Loucy (cell line): ENCODE results near the gene HOXA10.

Experiments used
- H2AFZ ChIP-seq: fragments of 200-600 bp; sonication (generic); 2 replicates; pipeline ENCODE4 v1.6.0; 2016; ENCODE audit warnings: antibody characterized with exemption, mild to moderate bottlenecking, low read length, moderate library complexity
- H3F3A ChIP-seq: fragments of 200-600 bp; 2 replicates; pipeline ENCODE4 v1.6.0; 2016; ENCODE audit warnings: antibody characterized with exemption, low read depth, mild to moderate bottlenecking
- H3K27me3 ChIP-seq: fragments of 200-600 bp; sonication (generic); 2 replicates; pipeline ENCODE4 v1.6.1; 2014; ENCODE audit warnings: low read length, mild to moderate bottlenecking; ENCODE audit not compliant: insufficient read depth, poor library complexity, severe bottlenecking
- H3K36me3 ChIP-seq: fragments of 200-600 bp; sonication (generic); 2 replicates; pipeline ENCODE4 v1.6.1; 2016; ENCODE audit warnings: low read length; ENCODE audit not compliant: insufficient read depth
- H3K4me1 ChIP-seq: fragments of 200-600 bp; sonication (generic); 2 replicates; pipeline ENCODE4 v1.5.1; 2014; ENCODE audit warnings: low read length, mild to moderate bottlenecking; ENCODE audit not compliant: insufficient read depth, poor library complexity, severe bottlenecking
- H3K4me2 ChIP-seq: fragments of 200-600 bp; sonication (generic); 2 replicates; pipeline ENCODE4 v1.6.0; 2014; ENCODE audit warnings: antibody characterized with exemption, low read length, low read depth, mild to moderate bottlenecking; ENCODE audit not compliant: poor library complexity, severe bottlenecking
- H3K4me3 ChIP-seq: fragments of 200-600 bp; sonication (generic); 2 replicates; pipeline ENCODE4 v1.5.1; 2014; ENCODE audit warnings: low read length, mild to moderate bottlenecking, mixed read lengths; ENCODE audit not compliant: poor library complexity, severe bottlenecking
- H3K79me2 ChIP-seq: fragments of 200-600 bp; sonication (generic); 2 replicates; pipeline ENCODE4 v1.6.1; 2014; ENCODE audit warnings: low read length; ENCODE audit not compliant: insufficient read depth
- H3K9ac ChIP-seq: fragments of 200-600 bp; sonication (generic); 2 replicates; pipeline ENCODE4 v1.6.0; 2014; ENCODE audit warnings: mild to moderate bottlenecking, low read depth, low read length, moderate library complexity; ENCODE audit not compliant: poor library complexity, severe bottlenecking
- H3K9me2 ChIP-seq: fragments of 200-600 bp; sonication (generic); replicated peaks from 2 replicates; pipeline ENCODE4 v1.6.1; 2016; ENCODE audit warnings: low read depth, low read length, mixed read lengths
- H3K9me3 ChIP-seq: fragments of 200-600 bp; sonication (generic); 2 replicates; pipeline ENCODE4 v1.6.1; 2014; ENCODE audit warnings: mild to moderate bottlenecking, antibody characterized with exemption, low read length, low read depth; ENCODE audit not compliant: insufficient read depth
- H4K20me1 ChIP-seq: fragments of 200-600 bp; sonication (generic); 2 replicates; pipeline ENCODE4 v1.6.0; 2014; ENCODE audit warnings: antibody characterized with exemption, low read length, mild to moderate bottlenecking; ENCODE audit not compliant: insufficient read depth, poor library complexity, severe bottlenecking
- CTCF ChIP-seq: fragments of 200-600 bp; sonication (generic); conservative IDR thresholded peaks from 2 replicates; pipeline ENCODE4 v1.5.1; 2014; ENCODE audit warnings: mild to moderate bottlenecking, antibody characterized with exemption, low read length
- EZH2phosphoT487 ChIP-seq: fragments of 200-600 bp; IDR thresholded peaks from 2 replicates; pipeline ENCODE4 v1.6.1; 2018; ENCODE audit warnings: antibody characterized with exemption, mild to moderate bottlenecking, moderate library complexity, borderline replicate concordance

Gene HOXA10

GRCh38 chr7:27209933-27210440 lies 35.9 kb upstream of the HOXA10 start:
- no peaks in the 10 kb centered on the region for H3K79me2 ChIP-seq
- H3K27me3 ChIP-seq: no peaks in the 10 kb centered on the region
- H3K36me3 ChIP-seq: no peaks in the 10 kb centered on the region
- no peaks in the 10 kb centered on the region for H3K4me1 ChIP-seq
- TF ChIP-seq CTCF (no peak), EZH2phosphoT487 (no peak)
- no peak overlapping the region for H2AFZ ChIP-seq
- no peak overlapping the region for H3K4me2 ChIP-seq
- H4K20me1 ChIP-seq: no peaks in the 10 kb centered on the region
- H3K9me2 ChIP-seq: no peaks in the 10 kb centered on the region
- no peaks in the 10 kb centered on the region for H3K9me3 ChIP-seq
- H3K9ac ChIP-seq: no peak overlapping the region
- H3F3A ChIP-seq: no peaks in the 10 kb centered on the region
- H3K4me3 ChIP-seq: no peak overlapping the region

GRCh38 chr7:27208998-27209397 lies 34.9 kb upstream of the HOXA10 start:
- Histone ChIP-seq H3K9me3 (no peaks in the 10 kb centered on the region), H3K4me3 (no peak overlapping the region), H2AFZ (no peak overlapping the region), H3K9ac (no peak overlapping the region), H3K4me2 (no peak overlapping the region), H3K27me3 (no peaks in the 10 kb centered on the region), H3K9me2 (no peaks in the 10 kb centered on the region), H3K4me1 (no peaks in the 10 kb centered on the region), H4K20me1 (no peaks in the 10 kb centered on the region), H3K36me3 (no peaks in the 10 kb centered on the region), H3F3A (no peaks in the 10 kb centered on the region), H3K79me2 (no peaks in the 10 kb centered on the region)
- no peak for TF ChIP-seq EZH2phosphoT487
- TF ChIP-seq CTCF: no peak

DNA sequence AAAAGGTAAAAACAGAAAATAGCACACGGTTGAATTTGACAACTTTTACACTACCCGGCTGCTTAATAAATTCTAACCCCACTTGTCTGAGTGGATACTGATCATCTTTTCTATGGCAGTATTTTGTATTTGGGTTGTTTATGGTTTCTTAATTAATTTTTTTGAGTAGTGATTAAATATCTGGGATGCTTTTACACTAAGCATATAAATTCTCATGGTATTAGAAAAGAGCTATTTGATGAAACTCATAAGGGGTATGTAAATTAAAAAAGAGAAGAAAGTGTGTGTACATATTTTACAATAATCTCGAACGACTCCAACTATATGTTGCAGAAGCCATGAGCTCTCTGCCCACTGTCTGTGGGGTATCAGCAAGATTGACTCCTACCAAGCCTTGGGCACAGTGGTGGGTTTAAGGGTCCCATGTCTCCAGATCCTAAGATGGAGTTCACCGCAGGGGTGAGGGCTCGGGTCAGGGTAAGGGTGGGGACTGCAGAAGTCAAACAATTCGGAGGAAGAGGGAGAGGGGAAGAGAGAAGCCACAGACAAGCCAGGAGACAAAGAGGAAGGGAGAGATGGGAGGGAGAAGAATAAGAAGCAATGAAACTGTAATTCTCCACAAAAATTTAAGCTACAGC lies 33.3 kb upstream of the HOXA10 start:
- Histone ChIP-seq H2AFZ (no peak overlapping the region), H3K4me1 (peaks cover under 1% of the 10 kb centered on the region), H3K4me2 (no peak overlapping the region), H3K27me3 (no peaks in the 10 kb centered on the region), H3K9ac (no peak overlapping the region), H3K36me3 (no peaks in the 10 kb centered on the region), H3K9me3 (no peaks in the 10 kb centered on the region), H4K20me1 (no peaks in the 10 kb centered on the region), H3K9me2 (no peaks in the 10 kb centered on the region), H3F3A (no peaks in the 10 kb centered on the region), H3K79me2 (peaks cover 7% of the 10 kb centered on the region), H3K4me3 (no peak overlapping the region)
- TF ChIP-seq CTCF (no peak), EZH2phosphoT487 (no peak)
